GM12872 (cell line): Measurements from ENCODE around the gene CHMP4A.

ENCODE experiments used
- CTCF ChIP-seq: IDR thresholded peaks from 3 replicates; pipeline ENCODE4 v1.5.1; 2011; ENCODE audit warnings: low read depth, mild to moderate bottlenecking, low read length, moderate library complexity; ENCODE audit not compliant: insufficient read depth

CHMP4A gene

GRCh38 chr14:24213866-24214662 is 776 bp upstream of the CHMP4A start:
- TF ChIP-seq CTCF: no peak

GRCh38 chr14:24211311-24211710 is 2.0 kb downstream of the CHMP4A start:
- no peak for TF ChIP-seq CTCF

- TF ChIP-seq CTCF: no peak
Observed at GRCh38 chr14:24207625-24208024, 5.7 kb downstream of the CHMP4A start.

- no peak for TF ChIP-seq CTCF
Observed at GRCh38 chr14:24207104-24207551, 6.2 kb downstream of the CHMP4A start.

GRCh38 chr14:24206260-24207103 is 6.8 kb downstream of the CHMP4A start:
- no peak for TF ChIP-seq CTCF

GRCh38 chr14:24204163-24205146 is 8.8 kb downstream of the CHMP4A start:
- TF ChIP-seq CTCF: no peak
